Activated CD8-positive, alpha-beta T cell treated with anti-CD3 and anti-CD28 coated beads for 36 hours (primary cell): ENCODE measurements around the gene CLDN24. TPM values are rescaled to one million over a fixed set of nuclear protein-coding genes. Genes with fewer than 3 reads are reported as not detected.

Experiments used
- ATAC-seq: fragments of 200-7000 bp; cut with Tn5 transposase; one replicate; pipeline ENCODE4 v1.10.0; 2021; ENCODE audit warnings: mild to moderate bottlenecking, moderate library complexity
- CTCF ChIA-PET: fragments of 350-600 bp; sonication (Branson Sonifier 250); formaldehyde crosslinking; loops from one replicate; lab custom pipeline; 2021; ENCODE audit warnings: antibody characterized with exemption; lab: Charles Lee
- POLR2A ChIA-PET: fragments of 350-600 bp; sonication (Branson Sonifier 250); formaldehyde crosslinking; loops from one replicate; lab custom pipeline; 2021; ENCODE audit warnings: antibody characterized with exemption; lab: Charles Lee
- DNase-seq: peaks from one replicate; pipeline ENCODE4 v3.0.0-alpha.2; 2020
- H3K27ac Mint-ChIP-seq: one replicate; pipeline ENCODE4 v1.8.0; 2021; ENCODE audit warnings: mild to moderate bottlenecking, mixed read lengths
- H3K27me3 Mint-ChIP-seq: one replicate; pipeline ENCODE4 v1.8.0; 2021; ENCODE audit warnings: mixed read lengths
- H3K36me3 Mint-ChIP-seq: one replicate; pipeline ENCODE4 v1.8.0; 2021; ENCODE audit warnings: low read depth, mixed read lengths
- H3K4me1 Mint-ChIP-seq: one replicate; pipeline ENCODE4 v1.8.0; 2021; ENCODE audit warnings: low read depth, mixed read lengths
- H3K4me3 Mint-ChIP-seq: one replicate; pipeline ENCODE4 v1.8.0; 2021; ENCODE audit warnings: mild to moderate bottlenecking, moderate library complexity, mixed read lengths
- H3K9me3 Mint-ChIP-seq: one replicate; pipeline ENCODE4 v1.8.0; 2021; ENCODE audit warnings: mixed read lengths
- CTCF ChIP-seq: fragments of 200-600 bp; IDR thresholded peaks from one replicate; pipeline ENCODE4 v1.8.0; 2022; ENCODE audit warnings: antibody characterized with exemption, mild to moderate bottlenecking
- intact Hi-C: fragments of 100-400 bp; cut with micrococcal nuclease; formaldehyde crosslinking; loops from one replicate; pipeline ENCODE4 v1.10.0; 2022
- total RNA-seq, 2 experiments: library from RNA; stranded (reverse); gene quantifications; one replicate each; pipeline ENCODE4 v1.2.3, GENCODE V29; 2021

CLDN24 gene
- total RNA-seq, 2 experiments from 2014 or later = not detected

GRCh38 chr4:183284965-183285364, 37.3 kb downstream of the CLDN24 start:
- DNase-seq (no peak), ATAC-seq (no peak)
- H3K27ac Mint-ChIP-seq = no peak overlapping the region
- intact Hi-C loops = no loop called here
- H3K4me3 Mint-ChIP-seq = no peak overlapping the region
- H3K4me1 Mint-ChIP-seq = no peaks in the 10 kb centered on the region
- H3K36me3 Mint-ChIP-seq = no peaks in the 10 kb centered on the region
- H3K9me3 Mint-ChIP-seq = no peaks in the 10 kb centered on the region
- TF ChIP-seq CTCF = no peak
- CTCF ChIA-PET = no interaction called here
- H3K27me3 Mint-ChIP-seq = peaks cover 3% of the 10 kb centered on the region
- POLR2A ChIA-PET = no interaction called here

- H3K27ac Mint-ChIP-seq = no peak overlapping the region
- DNase-seq (no peak), ATAC-seq (no peak)
- POLR2A ChIA-PET = no interaction called here
- CTCF ChIA-PET = no interaction called here
- no peaks in the 10 kb centered on the region for H3K4me1 Mint-ChIP-seq
- H3K4me3 Mint-ChIP-seq = no peak overlapping the region
- H3K9me3 Mint-ChIP-seq = no peaks in the 10 kb centered on the region
- H3K27me3 Mint-ChIP-seq = peaks cover 3% of the 10 kb centered on the region
- TF ChIP-seq CTCF = no peak
- H3K36me3 Mint-ChIP-seq = no peaks in the 10 kb centered on the region
- intact Hi-C loops = no loop called here
These were observed 37.9 kb downstream of the CLDN24 start for GRCh38 chr4:183284258-183284785.

- H3K9me3 Mint-ChIP-seq = peaks cover 11% of the 10 kb centered on the region
- DNase-seq (no peak), ATAC-seq (no peak)
- H3K4me3 Mint-ChIP-seq = no peak overlapping the region
- no peak for TF ChIP-seq CTCF
- H3K27ac Mint-ChIP-seq = no peak overlapping the region
- intact Hi-C loops = no loop called here
- peaks cover 5% of the 10 kb centered on the region for H3K27me3 Mint-ChIP-seq
- ChIA-PET CTCF (no interaction called here), POLR2A (no interaction called here)
- peaks cover 5% of the 10 kb centered on the region for H3K36me3 Mint-ChIP-seq
- H3K4me1 Mint-ChIP-seq = no peaks in the 10 kb centered on the region
These were observed 46.1 kb downstream of the CLDN24 start for GRCh38 chr4:183276106-183276505.

GRCh38 chr4:183272384-183272783, 49.8 kb downstream of the CLDN24 start:
- TF ChIP-seq CTCF = no peak
- Mint-ChIP-seq H3K4me3 (no peak overlapping the region), H3K27ac (no peak overlapping the region), H3K9me3 (peaks cover 11% of the 10 kb centered on the region), H3K4me1 (no peaks in the 10 kb centered on the region), H3K36me3 (peaks cover 5% of the 10 kb centered on the region), H3K27me3 (peaks cover 2% of the 10 kb centered on the region)
- CTCF ChIA-PET = interaction anchor here (0.9 to 1.0 kb wide), 2 partner anchors 10 to 13 kb away, joined by 3 to 4 read pairs; no protein-coding TSS in a partner anchor
- DNase-seq (no peak), ATAC-seq (no peak)
- POLR2A ChIA-PET = no interaction called here
- intact Hi-C loops = no loop called here

Other genes with a start within 250 kb of the CLDN24 start
- 1 to 10 TPM; 1.9 TPM for gene WWC2, start 223.2 kb downstream of the CLDN24 start, total RNA-seq
- gene CLDN22, start 2.1 kb downstream of the CLDN24 start, total RNA-seq = not detected
- 10 to 100 TPM; 26.4 to 26.6 TPM for gene CDKN2AIP, start 122.2 kb upstream of the CLDN24 start, total RNA-seq
- 10 to 100 TPM; 18.2 to 21.0 TPM for gene ING2, start 182.6 kb upstream of the CLDN24 start, total RNA-seq